ENCODE data around the gene KIAA0408.

GRCh38 chr6:127458817-127459216 is 372 bp downstream of the KIAA0408 start:
- TF ChIP-seq EZH2phosphoT487 (IDR thresholded peaks at IDR 0.05; ENCODE audit: insufficient read depth, low read depth) (no peak), EZH2 (IDR thresholded peaks at IDR 0.05; ENCODE audit: insufficient read depth, poor library complexity, severe bottlenecking) (no peak)
